ENCODE results near the gene KLF1.

The KLF1 gene

DNA sequence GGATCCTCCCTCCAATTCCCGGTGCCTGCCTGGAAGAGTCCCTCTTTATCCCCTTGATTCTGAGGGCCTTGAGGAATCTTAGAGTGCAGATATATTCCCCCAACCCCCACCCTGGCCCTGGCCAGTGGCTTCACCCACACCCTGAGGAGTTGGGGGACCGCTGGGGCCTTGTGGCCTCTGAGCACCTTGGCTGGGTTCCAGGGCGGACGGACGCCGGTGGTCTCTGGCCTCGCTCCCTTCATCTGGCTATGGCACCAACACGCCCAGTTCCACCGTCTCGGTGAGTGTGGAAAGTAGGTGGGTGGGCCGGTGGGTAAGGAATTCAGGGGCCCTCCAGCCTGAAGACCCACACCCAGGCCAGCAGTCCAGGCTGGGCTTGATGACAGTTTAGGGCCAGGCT lies 43.7 kb downstream of the KLF1 start:
- Histone ChIP-seq H4K12ac (ENCODE audit: low read depth, low read length) (no peak overlapping the region), H3K4ac (ENCODE audit: low read depth, low read length) (no peak overlapping the region), H3K27me3 (ENCODE audit: insufficient read depth, low read length) (peaks cover 12% of the 10 kb centered on the region), H3K14ac (ENCODE audit: low read length) (no peak overlapping the region), H3K4me3 (ENCODE audit: low read depth, low read length) (no peak overlapping the region), H2AK5ac (ENCODE audit: low read length) (no peak overlapping the region), H3K18ac (ENCODE audit: low read length) (no peak overlapping the region), H3K9ac (ENCODE audit: low read length) (no peak overlapping the region), H3K79me1 (ENCODE audit: low read length) (no peaks in the 10 kb centered on the region), H3K27ac (ENCODE audit: low read depth, low read length) (no peak overlapping the region), H2BK5ac (ENCODE audit: low read depth, low read length, poor library complexity) (no peak overlapping the region), H3K36me3 (ENCODE audit: control insufficient read depth in 1 of 2, insufficient read depth in 2 of 2, low read length in 2 of 2) (no peaks in the 10 kb centered on the region), H3K4me1 (ENCODE audit: control insufficient read depth in 1 of 2, insufficient read depth in 2 of 2, low read length in 2 of 2) (peaks cover 3 to 10% of the 10 kb centered on the region in 2 experiments), H4K8ac (ENCODE audit: low read depth, low read length) (no peak overlapping the region), H2BK12ac (ENCODE audit: low read length) (no peak overlapping the region), H4K91ac (ENCODE audit: low read depth, low read length) (no peak overlapping the region), H3K23ac (ENCODE audit: low read length) (no peak overlapping the region), H3K4me2 (ENCODE audit: low read length) (no peak overlapping the region), H2AFZ (ENCODE audit: insufficient read depth, low read length, poor library complexity) (no peak overlapping the region), H3K9me3 (ENCODE audit: insufficient read depth, low read depth, low read length) (peaks cover 8% of the 10 kb centered on the region), H2BK120ac (ENCODE audit: insufficient read depth, low read length, poor library complexity) (no peak overlapping the region), H3K79me2 (ENCODE audit: control insufficient read depth, insufficient read depth, low read length, poor library complexity) (no peaks in the 10 kb centered on the region)
- DNase-seq, result no peak
- WGBS (ENCODE audit: extremely low coverage, insufficient coverage, insufficient read length), result no CpG with 5 or more reads among the region's 11 CpGs

DNA sequence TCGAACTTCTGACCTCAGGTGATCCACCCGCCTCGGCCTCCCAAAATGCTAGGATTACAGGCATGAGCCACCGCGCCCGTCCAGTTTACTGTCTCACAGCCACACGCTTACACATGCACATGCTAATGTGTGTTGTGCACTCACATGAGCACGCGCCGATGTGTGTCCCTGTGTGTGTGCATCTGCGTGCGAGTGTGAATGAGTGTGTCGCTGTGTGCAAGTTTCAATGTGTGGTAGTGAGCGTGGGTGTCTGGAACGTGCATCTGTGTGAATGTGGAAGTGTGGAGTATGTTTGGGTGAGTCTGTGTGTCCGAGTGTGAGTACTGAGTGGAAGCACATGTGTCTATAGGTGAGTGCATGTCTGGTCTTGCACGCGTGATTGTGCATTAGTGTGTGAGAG lies 44.5 kb downstream of the KLF1 start:
- no peak overlapping the region for H3K4me2 ChIP-seq (ENCODE audit: low read length)
- WGBS (ENCODE audit: extremely low coverage, insufficient coverage, insufficient read length), result no CpG with 5 or more reads among the region's 18 CpGs

GRCh38 chr19:12841094-12841493 lies 45.9 kb downstream of the KLF1 start:
- peak in 1 of 2 donors; percentile 27 for DNase-seq
- Histone ChIP-seq H2AFZ (ENCODE audit: insufficient read depth, low read length, poor library complexity) (peak overlapping the region; percentile 32), H3K79me1 (ENCODE audit: low read length) (no peaks in the 10 kb centered on the region), H4K8ac (ENCODE audit: low read depth, low read length) (no peak overlapping the region), H2AK5ac (ENCODE audit: low read length) (no peak overlapping the region), H3K9ac (ENCODE audit: low read length) (no peak overlapping the region), H3K27ac (ENCODE audit: low read depth, low read length) (no peak overlapping the region), H4K91ac (ENCODE audit: low read depth, low read length) (no peak overlapping the region), H4K12ac (ENCODE audit: low read depth, low read length) (no peak overlapping the region), H3K18ac (ENCODE audit: low read length) (no peak overlapping the region), H2BK12ac (ENCODE audit: low read length) (no peak overlapping the region), H3K4ac (ENCODE audit: low read depth, low read length) (no peak overlapping the region), H2BK120ac (ENCODE audit: insufficient read depth, low read length, poor library complexity) (no peak overlapping the region), H3K27me3 (ENCODE audit: insufficient read depth, low read length) (peaks cover 12% of the 10 kb centered on the region), H3K23ac (ENCODE audit: low read length) (no peak overlapping the region), H3K9me3 (ENCODE audit: insufficient read depth, low read depth, low read length) (peaks cover 4% of the 10 kb centered on the region), H3K14ac (ENCODE audit: low read length) (no peak overlapping the region), H3K4me2 (ENCODE audit: low read length) (peak overlapping the region; percentile 72), H3K4me1 (ENCODE audit: control insufficient read depth in 1 of 2, insufficient read depth in 2 of 2, low read length in 2 of 2) (peaks cover 3 to 12% of the 10 kb centered on the region in 2 experiments), H3K4me3 (ENCODE audit: low read depth, low read length) (peak overlapping the region; percentile 18), H2BK5ac (ENCODE audit: low read depth, low read length, poor library complexity) (no peak overlapping the region), H3K79me2 (ENCODE audit: control insufficient read depth, insufficient read depth, low read length, poor library complexity) (no peaks in the 10 kb centered on the region), H3K36me3 (ENCODE audit: control insufficient read depth in 1 of 2, insufficient read depth in 2 of 2, low read length in 2 of 2) (no peaks in the 10 kb centered on the region)
- WGBS (ENCODE audit: extremely low coverage, insufficient coverage, insufficient read length), result no CpG with 5 or more reads among the region's 29 CpGs

More for the DNA sequence above, 44.5 kb downstream of the KLF1 start:
- Histone ChIP-seq H3K9ac (ENCODE audit: low read length) (no peak overlapping the region), H3K4ac (ENCODE audit: low read depth, low read length) (no peak overlapping the region), H4K12ac (ENCODE audit: low read depth, low read length) (no peak overlapping the region), H2AFZ (ENCODE audit: insufficient read depth, low read length, poor library complexity) (no peak overlapping the region), H2AK5ac (ENCODE audit: low read length) (no peak overlapping the region), H3K18ac (ENCODE audit: low read length) (no peak overlapping the region), H3K4me3 (ENCODE audit: low read depth, low read length) (no peak overlapping the region), H2BK12ac (ENCODE audit: low read length) (no peak overlapping the region), H3K36me3 (ENCODE audit: control insufficient read depth in 1 of 2, insufficient read depth in 2 of 2, low read length in 2 of 2) (no peaks in the 10 kb centered on the region), H3K79me1 (ENCODE audit: low read length) (no peaks in the 10 kb centered on the region), H3K4me1 (ENCODE audit: control insufficient read depth in 1 of 2, insufficient read depth in 2 of 2, low read length in 2 of 2) (peaks cover 3 to 9% of the 10 kb centered on the region in 2 experiments), H4K91ac (ENCODE audit: low read depth, low read length) (no peak overlapping the region), H4K8ac (ENCODE audit: low read depth, low read length) (no peak overlapping the region), H3K79me2 (ENCODE audit: control insufficient read depth, insufficient read depth, low read length, poor library complexity) (no peaks in the 10 kb centered on the region), H3K27ac (ENCODE audit: low read depth, low read length) (no peak overlapping the region), H3K23ac (ENCODE audit: low read length) (peak overlapping the region; percentile 54), H3K14ac (ENCODE audit: low read length) (no peak overlapping the region), H2BK5ac (ENCODE audit: low read depth, low read length, poor library complexity) (no peak overlapping the region), H2BK120ac (ENCODE audit: insufficient read depth, low read length, poor library complexity) (no peak overlapping the region), H3K9me3 (ENCODE audit: insufficient read depth, low read depth, low read length) (peaks cover 4% of the 10 kb centered on the region), H3K27me3 (ENCODE audit: insufficient read depth, low read length) (peaks cover 12% of the 10 kb centered on the region)
- DNase-seq, result no peak

DNA sequence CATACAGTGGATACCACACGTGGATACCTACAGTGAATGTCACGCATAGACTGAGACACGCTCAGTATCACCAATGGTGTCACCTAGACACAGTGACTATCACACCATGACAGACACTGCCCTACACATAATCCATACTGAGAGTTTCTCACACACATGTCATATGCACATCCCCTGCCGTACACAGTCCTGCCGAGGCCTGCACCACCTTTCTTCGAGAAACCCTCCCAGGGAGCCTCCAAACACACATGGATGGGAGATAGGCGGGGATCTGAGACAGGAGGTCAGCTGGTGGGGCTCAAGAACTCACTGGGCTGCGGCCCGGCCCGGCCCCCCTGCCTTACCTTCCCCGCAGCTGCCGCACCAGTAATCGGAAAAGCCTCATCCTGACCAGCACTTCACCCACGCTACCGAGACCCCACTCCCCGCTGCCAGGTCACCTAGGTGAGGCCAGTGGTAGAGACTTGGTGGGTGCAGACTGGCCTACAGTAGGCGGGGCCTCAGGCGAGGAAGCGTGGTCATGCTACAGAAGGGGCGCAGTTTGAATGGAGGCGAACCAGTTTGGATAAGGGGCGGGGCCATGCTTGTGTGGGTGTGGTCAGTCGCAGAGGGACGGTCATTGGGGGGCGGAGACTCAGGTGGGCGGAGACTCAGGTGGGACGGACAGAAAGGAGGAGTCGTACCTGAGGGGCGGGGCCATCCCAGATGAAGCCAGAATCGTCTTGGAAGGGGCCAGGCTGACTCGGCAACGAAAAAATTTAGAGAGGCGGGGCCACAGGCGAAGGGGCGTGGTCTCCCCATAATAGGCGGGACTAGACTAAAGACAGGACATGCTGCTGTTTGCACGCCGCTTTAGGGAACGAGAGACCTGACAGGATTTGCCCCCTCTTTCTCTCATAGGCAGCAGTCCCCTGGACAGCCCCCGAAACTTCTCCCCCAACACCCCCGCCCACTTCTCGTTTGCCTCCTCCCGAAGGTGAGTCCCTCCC lies 46.6 kb downstream of the KLF1 start:
- no peak overlapping the region for H3K23ac ChIP-seq (ENCODE audit: low read length)
- H2AFZ ChIP-seq (ENCODE audit: insufficient read depth, low read length, poor library complexity), result peak overlapping the region; percentile 32
- no peak overlapping the region for H4K91ac ChIP-seq (ENCODE audit: low read depth, low read length)
- H3K4ac ChIP-seq (ENCODE audit: low read depth, low read length), result no peak overlapping the region
- no peak overlapping the region for H3K18ac ChIP-seq (ENCODE audit: low read length)
- H3K79me1 ChIP-seq (ENCODE audit: low read length), result no peaks in the 10 kb centered on the region
- H4K12ac ChIP-seq (ENCODE audit: low read depth, low read length), result no peak overlapping the region
- no peak overlapping the region for H2BK5ac ChIP-seq (ENCODE audit: low read depth, low read length, poor library complexity)
- no peaks in the 10 kb centered on the region for H3K79me2 ChIP-seq (ENCODE audit: control insufficient read depth, insufficient read depth, low read length, poor library complexity)
- peak overlapping the region; percentile 18 for H3K4me3 ChIP-seq (ENCODE audit: low read depth, low read length)
- no CpG with 5 or more reads among the region's 43 CpGs for WGBS (ENCODE audit: extremely low coverage, insufficient coverage, insufficient read length)
- DNase-seq, result peak; percentile 63 to 66
- H2BK12ac ChIP-seq (ENCODE audit: low read length), result no peak overlapping the region
- no peak overlapping the region for H2BK120ac ChIP-seq (ENCODE audit: insufficient read depth, low read length, poor library complexity)
- H2AK5ac ChIP-seq (ENCODE audit: low read length), result no peak overlapping the region
- H3K9ac ChIP-seq (ENCODE audit: low read length), result no peak overlapping the region
- no peak overlapping the region for H4K8ac ChIP-seq (ENCODE audit: low read depth, low read length)
- H3K27ac ChIP-seq (ENCODE audit: low read depth, low read length), result no peak overlapping the region
- peak overlapping the region; percentile 72 for H3K4me2 ChIP-seq (ENCODE audit: low read length)
- H3K14ac ChIP-seq (ENCODE audit: low read length), result no peak overlapping the region
- H3K36me3 ChIP-seq (ENCODE audit: control insufficient read depth in 1 of 2, insufficient read depth in 2 of 2, low read length in 2 of 2), result no peaks in the 10 kb centered on the region
- peaks cover 13% of the 10 kb centered on the region for H3K27me3 ChIP-seq (ENCODE audit: insufficient read depth, low read length)
- peaks cover 3 to 12% of the 10 kb centered on the region in 2 experiments for H3K4me1 ChIP-seq (ENCODE audit: control insufficient read depth in 1 of 2, insufficient read depth in 2 of 2, low read length in 2 of 2)
- H3K9me3 ChIP-seq (ENCODE audit: insufficient read depth, low read depth, low read length), result peaks cover 4% of the 10 kb centered on the region
